T-helper 2 cell (primary cell): ENCODE data around the gene CSAG1.
"Not testable (repeated sequence)": the region's sequence is repeated elsewhere in the genome, so short reads cannot be mapped to it uniquely, and the experiment has no call there.

Source experiments
- DNase-seq, 5 experiments: peaks; one replicate each; pipeline versions ENCODE4 v3.0.0 to v3.0.0-alpha.2; 2012 to 2022

The CSAG1 gene

DNA sequence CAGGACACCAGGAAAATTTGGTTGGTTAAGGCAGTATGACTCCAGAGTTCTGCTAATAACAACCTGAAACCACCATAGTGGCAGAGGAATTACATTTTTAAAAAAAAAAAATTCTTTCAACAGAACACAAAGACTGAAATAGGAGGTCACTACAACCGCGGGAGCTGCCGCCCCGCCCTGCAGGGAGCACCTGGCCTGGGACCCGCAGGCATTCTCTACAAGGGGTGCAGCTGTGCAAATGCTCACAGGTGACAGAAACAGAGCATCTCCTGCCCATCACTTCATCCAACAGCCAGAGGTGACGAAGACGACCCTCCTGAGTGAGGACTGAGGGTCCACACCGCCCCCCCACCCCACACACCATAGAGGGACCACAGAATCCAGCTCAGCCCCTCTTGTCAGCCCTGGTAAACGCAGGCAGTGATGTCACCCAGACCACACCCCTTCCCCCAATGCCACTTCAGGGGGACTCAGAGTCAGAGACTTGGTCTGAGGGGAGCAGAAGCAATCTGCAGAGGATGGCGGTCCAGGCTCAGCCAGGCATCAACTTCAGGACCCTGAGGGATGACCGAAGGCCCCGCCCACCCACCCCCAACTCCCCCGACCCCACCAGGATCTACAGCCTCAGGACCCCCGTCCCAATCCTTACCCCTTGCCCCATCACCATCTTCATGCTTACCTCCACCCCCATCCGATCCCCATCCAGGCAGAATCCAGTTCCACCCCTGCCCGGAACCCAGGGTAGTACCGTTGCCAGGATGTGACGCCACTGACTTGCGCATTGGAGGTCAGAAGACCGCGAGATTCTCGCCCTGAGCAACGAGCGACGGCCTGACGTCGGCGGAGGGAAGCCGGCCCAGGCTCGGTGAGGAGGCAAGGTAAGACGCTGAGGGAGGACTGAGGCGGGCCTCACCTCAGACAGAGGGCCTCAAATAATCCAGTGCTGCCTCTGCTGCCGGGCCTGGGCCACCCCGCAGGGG lies 35.3 kb downstream of the CSAG1 start, which contains the start of gene MAGEA3:
MAGEA3 (plus strand) TSS at position 843 of the 980 bp plus-strand sequence. CDS start 2,039 bp downstream, outside the sequence.
- DNase-seq = not testable (repeated sequence)

DNA sequence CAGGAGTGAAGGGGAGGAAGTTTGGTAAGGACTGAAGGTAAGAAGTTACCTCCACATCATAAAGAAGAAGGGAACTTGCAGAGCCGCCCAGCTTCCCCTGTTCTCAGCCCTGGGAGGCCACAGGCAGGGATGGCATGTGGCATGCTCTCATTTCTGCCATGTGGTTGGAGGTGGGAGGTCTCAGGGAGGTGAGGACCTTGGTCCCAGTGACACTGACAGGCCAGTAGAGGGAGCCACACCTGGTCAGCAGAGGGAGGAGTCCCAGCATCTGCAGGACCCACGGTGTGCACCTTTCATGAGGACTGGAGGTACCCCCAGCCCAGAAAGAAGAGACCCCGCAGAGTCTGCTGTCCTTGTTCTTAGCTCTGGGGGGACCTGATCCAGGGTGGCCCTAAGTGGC lies 52.5 kb downstream of the CSAG1 start:
- DNase-seq = not testable (repeated sequence)
